GM21529 (cell line): ENCODE measurements around the gene TRIM15.

Experiments used
- ATAC-seq: cut with Tn5 transposase; IDR thresholded peaks from one replicate; pipeline ENCODE4 v1.9.1; 2021; ENCODE audit not compliant: unreplicated experiment

TRIM15 gene

DNA sequence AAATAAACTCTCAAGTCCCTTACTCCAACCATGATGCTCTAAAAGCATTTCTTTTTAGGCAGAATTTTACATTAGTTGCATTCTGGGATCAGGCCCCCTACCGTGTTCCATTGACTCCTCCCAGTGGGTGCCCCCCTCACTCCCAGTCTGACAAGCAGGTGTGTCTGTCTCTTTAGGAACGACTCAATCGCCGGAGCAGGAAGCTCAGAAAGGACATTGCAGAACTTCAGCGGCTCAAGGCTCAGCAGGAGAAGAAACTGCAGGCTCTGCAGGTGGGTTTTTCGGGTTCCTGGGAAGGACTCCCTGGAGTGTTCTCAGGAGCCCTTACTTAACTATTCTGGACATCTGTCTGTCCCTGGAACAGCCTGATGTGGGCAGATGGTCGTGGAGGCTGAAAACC is 17.5 kb upstream of the TRIM15 start:
- no peak for ATAC-seq

DNA sequence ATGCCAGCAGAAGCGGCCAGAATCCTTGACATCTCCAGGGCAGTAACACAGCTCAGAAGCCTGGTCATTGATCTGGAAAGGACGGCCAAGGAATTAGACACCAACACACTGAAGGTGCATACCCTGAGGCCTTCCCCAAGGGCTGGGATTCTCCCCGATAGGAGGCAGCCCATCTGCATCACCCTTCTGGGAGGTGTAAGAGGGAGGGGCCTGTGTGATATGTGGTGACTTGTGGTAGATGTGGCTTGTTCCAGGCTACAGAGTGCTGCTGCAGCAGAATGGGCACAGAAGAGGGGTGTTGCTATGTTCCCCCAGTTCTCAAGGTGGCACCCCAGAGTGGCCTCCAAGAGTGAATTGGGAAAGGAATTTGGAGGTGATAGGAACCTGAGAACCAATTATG is 16.2 kb upstream of the TRIM15 start:
- no peak for ATAC-seq

GRCh38 chr6:30149234-30149633 is 14.1 kb upstream of the TRIM15 start:
- ATAC-seq, result no peak

- no peak for ATAC-seq
Observed at GRCh38 chr6:30149858-30150550, 13.3 kb upstream of the TRIM15 start.

GRCh38 chr6:30150671-30151395 is 12.5 kb upstream of the TRIM15 start:
- no peak for ATAC-seq

DNA sequence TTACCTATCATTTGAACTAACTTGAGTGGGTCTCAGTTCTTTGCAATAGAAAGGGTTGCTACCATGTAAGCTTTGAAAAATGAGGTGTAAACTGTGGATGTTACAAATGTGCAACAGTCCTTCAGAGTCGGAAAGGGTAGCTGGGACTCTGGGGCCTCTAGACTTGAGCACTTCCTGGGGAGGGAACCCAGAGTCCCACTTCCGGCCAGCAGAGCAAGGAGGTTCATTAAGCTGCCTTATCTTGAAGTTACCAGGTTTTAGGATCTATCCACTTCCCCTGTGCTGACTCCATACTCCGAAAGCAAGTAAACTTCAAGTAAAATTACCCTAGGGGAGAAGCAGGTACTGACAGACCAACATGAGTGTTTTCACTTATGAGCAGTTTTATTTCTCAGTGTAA is 11.8 kb upstream of the TRIM15 start:
- ATAC-seq, result no peak

DNA sequence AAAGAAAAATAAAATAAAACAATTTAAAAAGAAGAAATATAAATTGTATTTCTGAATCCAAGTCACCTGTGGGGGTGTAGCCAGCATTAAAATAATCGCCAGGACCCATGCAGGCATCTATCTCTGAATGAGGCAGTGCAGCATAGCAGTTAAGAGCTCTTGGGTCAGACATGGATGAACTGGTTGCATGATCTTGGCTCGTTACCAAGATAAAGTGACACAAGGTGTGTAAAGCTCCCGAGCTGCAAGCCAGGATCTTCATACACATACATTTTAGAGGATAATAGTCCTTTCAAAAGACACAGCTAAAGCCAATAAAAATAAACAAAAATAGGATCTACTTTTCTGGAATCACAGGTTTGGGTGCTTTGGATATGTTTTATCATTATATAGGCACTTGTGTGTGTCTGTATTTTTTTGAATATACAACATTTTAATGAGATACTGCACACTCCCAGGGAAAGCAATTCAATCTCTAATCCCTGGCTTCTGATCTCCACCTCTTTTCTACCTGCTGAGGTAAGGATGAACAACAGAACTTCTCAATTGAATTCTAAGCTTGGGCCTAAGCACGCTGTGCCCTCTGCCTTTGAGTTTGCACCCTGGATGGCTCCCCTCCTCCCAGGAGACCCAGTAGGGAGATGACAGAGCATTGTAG is 11.2 kb upstream of the TRIM15 start:
- ATAC-seq, result no peak

DNA sequence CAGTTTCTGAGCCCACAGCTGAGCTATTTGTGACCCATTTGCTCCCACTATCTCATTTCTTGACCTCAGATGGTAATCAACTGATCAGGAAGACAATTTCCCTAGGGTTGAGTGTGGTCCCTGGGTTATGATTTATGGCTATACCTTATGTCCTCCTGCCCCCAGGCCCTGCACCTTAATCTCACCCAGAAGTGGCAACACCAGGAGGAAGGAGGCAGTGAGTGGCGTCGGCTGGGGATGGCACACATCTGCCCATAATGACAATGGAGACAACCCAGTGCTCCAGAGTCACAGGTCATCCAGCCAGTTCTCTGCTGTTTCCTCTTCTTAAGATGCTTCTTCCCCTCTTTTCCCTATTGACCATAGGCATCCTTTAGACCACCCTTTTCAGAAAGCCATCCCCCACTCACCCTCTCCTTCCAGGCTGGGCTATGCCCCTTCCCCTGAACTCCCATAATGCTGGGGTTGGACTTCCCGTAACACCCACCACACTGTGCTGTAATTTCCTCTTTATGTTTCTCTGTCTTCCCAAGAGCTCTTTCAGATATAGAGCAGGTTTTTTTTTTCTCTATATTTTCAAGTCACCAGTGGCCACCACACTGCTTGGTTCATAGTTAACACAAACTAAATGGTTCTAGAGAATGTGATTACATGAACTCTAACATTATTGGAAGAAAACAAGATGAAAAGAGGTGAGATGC is 10.3 kb upstream of the TRIM15 start:
- ATAC-seq, result no peak

GRCh38 chr6:30154061-30154460 is 9.3 kb upstream of the TRIM15 start:
- no peak for ATAC-seq

DNA sequence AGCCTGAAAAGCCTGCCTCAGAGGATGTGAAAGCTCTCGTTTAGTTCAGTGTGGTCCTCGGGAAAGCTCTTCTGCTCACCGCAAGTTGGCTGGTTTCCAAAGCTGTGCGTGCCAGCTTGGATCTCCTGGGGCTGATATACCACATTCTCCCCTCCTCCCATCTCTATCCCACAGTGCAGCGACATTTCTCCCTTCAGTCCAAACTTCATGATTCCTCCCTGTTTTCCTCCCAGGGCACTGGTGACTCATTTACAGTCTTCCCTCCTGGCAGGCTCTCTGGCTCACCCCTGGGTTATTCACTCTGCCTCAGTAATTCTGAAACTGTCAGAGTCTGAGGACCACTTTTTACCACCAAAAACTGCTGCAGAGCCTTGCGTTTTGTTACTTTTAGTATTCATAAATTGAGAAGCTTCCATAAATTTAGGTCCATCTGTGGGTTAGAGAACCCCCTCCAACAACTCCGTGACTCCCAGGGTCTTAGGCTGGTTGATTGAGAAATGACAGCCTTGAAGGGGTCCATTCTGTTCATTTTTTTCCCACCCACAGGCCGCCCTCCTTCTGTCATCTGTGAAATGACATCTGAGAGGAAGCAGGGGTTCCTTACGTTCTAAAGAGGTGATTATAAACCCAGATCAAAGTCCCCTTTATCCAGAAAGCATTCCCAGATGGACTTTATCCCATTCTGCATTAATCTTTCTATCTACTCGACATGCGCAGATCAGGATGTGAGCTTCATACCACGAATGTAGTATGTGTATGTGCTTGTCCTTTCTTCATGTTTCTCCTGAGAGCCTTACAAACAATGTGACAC is 8.4 kb upstream of the TRIM15 start:
- no peak for ATAC-seq

DNA sequence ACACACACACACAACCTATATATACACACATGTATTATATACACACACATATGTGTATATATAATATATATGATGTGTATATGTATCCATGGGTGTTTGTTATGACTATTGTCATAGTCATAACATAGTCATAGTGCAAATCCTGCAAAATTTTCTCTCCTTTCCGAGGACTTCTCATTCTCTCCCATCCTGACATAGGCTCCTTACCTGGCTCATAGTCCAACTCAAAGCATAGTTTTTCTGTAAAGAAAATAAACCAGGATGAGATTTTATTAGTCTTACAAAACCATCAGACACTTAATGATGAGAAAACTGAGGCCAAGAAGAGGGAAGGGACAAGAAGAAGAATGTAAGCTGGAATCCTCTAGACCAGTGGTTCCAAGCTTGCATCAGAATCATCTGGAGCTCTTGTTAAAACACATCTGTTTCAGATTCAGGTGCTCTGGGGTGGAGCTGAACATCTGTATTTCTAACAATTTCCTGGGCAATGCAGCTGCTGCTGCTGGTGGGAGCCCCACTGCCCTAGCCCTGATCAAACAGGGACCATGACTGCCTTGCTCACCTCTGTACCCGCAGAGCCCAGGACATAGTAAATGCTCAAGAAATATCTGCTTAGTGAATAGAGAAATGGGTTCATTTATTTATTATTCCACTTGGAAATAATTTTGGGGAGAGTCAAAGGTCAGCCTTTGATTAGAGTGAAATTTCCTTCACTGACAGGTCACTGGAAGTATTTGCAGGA is 7.7 kb upstream of the TRIM15 start:
- no peak for ATAC-seq

- ATAC-seq, result no peak
Observed at GRCh38 chr6:30156262-30156599, 7.1 kb upstream of the TRIM15 start.

DNA sequence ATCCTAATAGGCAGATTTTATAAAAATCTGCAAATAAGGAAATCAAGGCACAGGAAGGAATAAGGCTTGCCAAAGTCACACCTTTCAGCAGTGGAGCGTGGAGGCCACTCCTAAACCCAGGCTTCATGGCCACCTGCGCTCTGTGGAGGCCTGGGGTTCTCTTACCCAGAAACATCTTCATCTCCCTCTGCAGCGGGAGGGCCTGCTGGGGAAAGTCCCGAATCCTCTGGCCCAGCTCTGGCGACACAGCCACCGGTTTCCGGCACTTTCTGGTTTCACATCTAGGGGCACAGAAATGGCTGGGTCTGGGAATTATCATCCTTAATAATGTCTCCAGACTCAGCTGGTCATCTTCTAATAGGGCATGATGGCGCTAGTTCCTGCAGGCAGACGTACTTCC is 6.6 kb upstream of the TRIM15 start:
- no peak for ATAC-seq

DNA sequence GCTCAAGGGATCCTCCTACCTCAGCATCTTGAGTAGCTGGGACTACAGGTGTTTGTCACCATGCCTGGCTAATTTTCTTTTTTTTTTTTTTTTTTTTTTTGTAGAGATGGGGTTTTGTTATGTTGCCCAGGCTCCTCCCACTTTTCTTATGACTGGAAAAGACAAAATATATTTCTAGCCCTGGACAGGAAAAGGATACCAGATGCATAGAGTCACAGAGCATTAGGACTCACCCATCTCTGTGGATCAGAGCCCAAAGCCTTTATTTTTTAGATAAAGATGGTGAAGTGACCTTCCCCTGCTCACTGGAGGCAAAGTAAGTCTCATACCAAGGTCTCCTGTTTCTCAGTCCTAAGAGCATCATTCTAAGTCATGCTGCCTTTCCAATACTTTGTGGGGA is 5.8 kb upstream of the TRIM15 start:
- no peak for ATAC-seq

GRCh38 chr6:30157999-30158398 is 5.3 kb upstream of the TRIM15 start:
- ATAC-seq, result no peak

DNA sequence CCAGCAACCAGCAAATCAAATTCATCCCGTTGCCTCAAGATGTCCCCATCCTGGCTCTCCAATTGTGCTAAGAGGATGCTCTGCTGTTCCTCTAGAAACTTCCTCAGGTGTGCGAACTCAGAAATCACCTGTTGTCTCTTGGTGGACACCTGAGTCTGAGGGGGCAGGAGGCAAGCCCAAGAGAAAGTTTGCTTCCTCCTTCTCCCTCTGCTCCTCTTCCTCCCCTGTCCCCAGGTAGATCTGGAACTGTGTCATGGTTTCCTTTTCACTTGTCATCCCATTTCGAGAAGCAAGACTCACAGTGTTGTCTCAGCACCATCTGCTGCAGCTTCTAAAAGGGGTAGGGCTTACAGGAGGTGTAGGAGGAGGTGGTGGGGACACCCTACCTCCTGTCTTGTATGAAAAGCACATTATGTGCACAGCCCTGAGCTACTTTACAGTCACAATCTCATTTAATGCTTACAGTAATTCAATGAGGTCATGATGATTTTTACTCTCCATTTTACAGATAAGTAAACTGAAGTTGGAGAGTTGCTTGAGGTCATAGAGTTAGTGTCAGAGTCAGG is 4.8 kb upstream of the TRIM15 start:
- no peak for ATAC-seq

DNA sequence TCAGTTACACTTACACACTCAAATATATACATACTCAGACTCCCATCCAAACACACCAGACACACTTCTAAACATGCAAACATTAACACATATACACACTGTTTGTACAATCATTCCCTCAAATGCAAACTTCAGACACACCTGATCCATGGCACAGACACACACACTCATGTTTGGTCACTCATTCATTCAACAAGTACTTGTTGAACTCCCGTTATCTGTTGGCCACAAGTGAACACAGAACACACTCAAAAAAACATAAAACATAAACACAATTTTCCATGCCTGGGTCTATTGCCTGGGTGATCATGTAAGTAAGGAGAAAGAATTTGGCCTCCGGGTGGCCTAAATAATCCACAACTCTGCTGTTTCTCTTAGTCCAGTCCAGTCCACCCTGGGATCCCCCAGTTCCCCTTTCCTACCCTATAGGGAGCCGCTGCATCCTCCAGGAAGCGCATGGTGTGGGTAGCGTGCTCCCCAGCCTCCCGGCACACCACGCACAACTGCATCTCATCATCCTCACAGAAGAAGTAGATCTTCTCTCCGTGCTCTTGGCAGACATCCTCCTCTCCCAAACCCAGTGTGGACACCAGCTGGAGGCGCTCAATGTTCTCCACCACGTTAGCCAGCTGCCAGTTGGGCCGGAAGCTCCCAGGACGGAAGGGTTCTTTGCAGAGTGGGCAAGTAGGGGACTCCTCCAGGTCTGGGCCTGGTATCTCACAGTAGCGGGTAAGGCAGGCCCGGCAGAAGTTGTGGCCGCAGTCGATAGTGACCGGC is 3.1 kb upstream of the TRIM15 start:
- no peak for ATAC-seq

DNA sequence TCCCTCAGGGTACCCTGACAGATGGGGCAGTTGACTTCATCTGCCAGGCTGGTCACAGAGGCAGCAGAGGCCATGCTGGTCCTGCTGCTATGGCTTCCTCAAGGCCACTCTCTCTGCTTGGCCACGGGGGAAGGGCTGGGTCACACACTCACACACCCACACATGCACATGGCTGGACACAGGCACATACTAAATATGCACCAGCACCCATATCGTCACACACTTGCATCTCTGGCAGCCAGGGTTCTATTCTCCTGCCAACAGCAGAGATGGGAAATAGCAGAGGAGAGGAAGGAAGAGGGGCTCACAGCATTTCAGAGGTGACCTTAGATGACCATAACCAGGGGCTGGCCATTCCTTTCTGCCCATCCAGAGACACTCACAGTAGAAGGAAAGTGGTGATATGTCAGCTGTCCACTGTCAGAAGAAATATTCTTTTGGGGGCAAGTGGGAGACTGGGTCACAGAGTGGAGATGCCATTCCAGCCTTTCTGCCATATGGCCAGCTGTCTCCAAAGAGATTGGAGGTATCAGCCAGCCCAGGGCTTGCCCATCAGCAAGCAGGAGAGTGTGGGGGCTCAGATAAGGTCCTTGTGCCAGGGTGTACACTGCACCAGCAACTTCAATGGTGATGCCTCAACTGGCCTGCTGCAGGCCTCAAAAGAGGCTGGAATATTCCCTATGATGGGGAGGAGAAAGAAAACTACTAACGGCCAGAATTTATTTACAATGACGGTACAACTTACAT is 2.4 kb upstream of the TRIM15 start, which contains the start of gene TRIM10:
TSS of gene TRIM10 (minus strand) at position 427 of the 747 bp plus-strand sequence. CDS start at position 74, 353 bp downstream.
- ATAC-seq, result no peak
